GM18867 (cell line): ENCODE data around the gene C9orf85.
"Not testable (repeated sequence)": the region's sequence is repeated elsewhere in the genome, so short reads cannot be mapped to it uniquely, and the experiment has no call there.

ENCODE experiments used
- ATAC-seq: cut with Tn5 transposase; IDR thresholded peaks from one replicate; pipeline ENCODE4 v1.9.1; 2021; ENCODE audit warnings: mild to moderate bottlenecking, moderate library complexity; ENCODE audit not compliant: unreplicated experiment

C9orf85 gene

DNA sequence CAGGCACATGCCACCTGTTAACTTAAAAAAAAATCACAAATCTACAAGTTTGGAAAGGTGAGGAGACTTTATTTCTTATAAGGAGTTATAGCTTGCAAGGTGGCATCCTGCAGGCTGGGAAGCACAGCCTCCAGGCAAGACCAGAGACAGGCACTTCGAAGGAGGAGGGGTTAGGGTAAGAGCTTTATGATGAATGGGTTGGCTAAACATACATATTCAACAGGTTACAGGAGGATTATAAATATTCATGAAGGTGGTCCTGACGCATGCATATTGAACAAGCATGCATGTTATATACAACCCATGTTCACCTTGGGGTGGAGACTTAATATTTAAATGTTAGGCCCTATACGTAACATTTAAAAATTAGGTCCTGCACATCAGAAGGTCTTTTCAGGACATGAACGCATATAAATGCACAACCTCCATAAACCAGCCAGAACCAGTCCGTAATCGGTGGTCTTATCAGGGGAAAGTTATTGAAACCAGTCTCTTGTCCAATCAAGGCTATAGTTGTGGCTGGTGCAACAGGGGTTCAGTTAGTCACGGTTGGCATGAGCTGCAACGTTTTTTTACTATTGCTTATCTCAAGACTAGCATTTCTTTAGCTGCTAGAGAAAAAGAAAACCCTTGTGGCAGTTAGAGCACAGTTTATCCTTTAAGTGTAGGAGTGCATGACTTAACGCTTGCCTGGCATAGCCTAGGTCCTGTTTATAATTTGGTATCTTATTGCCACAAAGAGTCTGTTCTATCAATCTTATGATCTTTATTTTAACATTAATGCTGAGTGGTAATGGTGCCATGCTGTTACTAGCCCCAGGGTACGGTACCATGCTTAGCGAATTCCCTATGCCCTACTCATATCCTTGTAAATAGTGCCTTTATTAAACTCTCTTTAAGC is 76.3 kb downstream of the C9orf85 start:
- ATAC-seq = no peak

DNA sequence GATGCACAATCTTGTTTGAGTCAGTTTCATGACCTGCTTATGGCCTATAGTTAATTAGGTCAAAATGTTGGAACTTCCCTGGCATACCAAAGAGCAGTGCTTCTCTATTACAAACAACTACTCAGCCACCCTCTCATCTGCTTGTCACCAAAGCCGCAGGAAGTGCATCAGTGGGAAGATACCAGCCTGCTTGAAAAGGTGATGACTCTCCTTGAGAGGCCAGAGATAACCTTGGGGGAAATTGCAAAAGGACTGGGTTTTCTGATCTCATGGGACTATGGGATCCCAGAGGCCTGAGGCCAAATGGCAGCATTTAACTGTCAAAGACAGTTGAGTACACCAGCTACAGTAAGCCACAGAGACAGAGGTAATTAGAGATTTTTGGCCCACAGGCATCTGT is 79.0 kb downstream of the C9orf85 start:
- ATAC-seq = no peak

DNA sequence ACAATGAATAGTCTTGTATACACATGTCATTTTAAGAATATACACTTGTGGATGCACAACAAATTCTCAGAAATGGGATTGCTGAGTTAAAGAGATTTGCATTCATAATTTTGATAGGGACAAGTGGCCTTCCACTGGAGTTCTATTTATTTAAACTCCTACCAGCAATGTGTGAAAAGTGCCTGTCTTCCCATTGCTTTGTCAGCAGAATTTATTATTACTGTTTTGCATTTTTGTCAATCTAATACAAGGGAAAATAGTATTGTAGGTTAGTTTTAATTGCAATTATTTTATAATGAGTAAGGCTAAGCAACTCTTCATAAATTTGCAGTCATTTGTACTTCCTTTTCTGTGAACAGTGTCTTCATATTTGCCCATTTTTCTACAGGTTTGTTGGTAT is 94.0 kb downstream of the C9orf85 start:
- no peak for ATAC-seq

DNA sequence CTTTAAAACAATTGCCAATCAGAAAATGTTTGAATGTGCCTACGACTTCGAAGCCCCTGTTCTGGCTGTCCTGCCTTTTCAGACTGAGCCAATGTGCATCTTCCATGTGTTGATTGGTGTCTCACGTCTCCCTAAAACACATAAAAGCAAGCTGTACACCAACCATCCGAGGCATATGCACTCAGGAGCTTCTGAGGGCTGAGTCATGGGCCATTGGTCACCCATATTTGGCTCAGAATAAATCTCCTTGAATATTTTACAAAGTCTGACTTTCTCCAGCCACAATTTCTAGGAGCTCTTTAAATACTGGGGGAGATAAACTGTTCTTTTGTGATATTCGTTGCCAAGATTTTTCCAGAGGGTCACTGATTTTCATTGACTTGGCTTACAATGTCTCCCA is 95.1 kb downstream of the C9orf85 start:
- ATAC-seq = no peak

DNA sequence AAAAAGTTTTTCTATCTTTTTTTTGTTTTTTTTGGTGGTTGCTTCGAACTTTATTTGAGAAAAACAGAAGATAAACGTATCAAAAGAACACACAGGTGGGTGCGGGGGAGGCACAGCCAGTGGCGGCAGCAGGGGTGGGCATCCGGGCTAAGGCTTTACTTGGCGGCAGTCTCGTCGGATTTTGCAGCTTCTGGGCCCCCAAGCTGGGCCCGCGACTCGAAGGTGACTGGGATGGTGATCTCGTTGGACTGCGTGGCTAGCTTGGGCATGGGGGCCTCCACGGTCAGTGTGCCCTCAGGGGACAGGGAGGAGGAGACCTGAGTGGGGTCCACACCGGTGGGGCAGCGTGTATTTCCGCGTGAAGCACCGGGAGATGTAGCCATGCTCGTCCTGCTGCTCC is 96.3 kb downstream of the C9orf85 start:
- ATAC-seq = not testable (repeated sequence)

DNA sequence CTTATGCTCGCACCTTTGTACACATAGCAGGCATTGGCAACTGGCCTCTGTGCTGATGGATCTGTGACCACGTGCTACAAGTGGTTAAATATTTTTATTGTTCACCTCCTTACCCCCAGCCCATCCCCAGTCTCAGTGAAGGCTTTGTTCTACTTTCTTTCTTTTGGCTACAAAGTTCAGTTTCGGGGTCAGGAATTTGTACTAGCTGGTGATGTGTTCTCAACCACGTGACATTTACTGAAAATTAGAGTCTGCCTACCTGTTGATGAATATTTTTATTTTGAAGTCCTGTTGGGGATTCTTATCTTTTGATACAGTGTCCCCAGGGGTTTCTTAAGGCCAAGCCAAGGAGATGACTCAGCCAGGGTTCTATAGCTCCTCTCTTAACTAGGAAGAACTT is 101.2 kb downstream of the C9orf85 start:
- ATAC-seq = no peak

DNA sequence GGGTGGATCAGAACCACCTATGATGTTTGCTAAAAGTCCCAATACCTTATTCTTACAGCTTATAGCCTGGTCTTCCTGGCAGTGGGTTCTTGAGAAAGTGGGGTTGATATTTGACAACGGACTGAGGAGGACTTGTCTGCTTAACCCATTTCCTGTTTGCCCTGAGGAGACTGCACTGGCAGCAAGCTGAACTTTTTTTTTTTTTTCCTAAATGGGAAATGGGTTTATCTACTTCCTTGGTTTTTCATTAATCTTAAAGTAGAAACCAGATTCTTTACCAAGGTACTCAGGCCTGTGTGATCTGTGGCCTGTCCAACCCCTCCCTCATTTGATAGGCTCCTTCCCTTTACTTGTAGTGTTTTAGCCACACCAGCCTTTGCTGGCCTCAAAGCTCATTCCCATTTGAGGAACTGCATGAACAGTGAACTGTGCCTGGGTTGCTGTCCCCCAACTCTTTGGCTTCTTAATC is 101.9 kb downstream of the C9orf85 start:
- ATAC-seq = no peak

DNA sequence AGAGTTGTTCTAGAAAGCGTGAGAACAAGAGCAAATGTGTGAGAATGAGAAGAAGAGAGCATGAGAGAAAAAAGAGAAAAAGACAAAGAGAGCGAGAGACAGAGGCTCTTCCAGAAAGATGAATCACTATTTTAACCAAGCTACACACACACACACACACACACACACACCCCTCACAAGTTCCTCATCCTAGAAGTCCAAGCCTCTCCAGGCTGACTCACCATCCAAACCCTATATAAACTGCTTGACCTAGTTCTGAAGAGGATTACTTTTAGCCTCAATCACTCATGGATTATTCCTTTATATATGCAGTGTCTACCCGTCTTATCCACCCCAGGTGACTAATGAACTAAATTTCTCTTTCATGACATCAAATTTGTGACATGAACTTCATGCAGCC is 111.4 kb downstream of the C9orf85 start:
- ATAC-seq = no peak
